Endothelial cell of umbilical vein (primary cell): ENCODE measurements around the gene PDK4. TPM values are rescaled to one million over a fixed set of nuclear protein-coding genes. Genes with fewer than 3 reads are reported as not detected.

Experiments used
- BruUV-seq: library from RNA; stranded (reverse); fragments of 400-500 nt; replicated peaks from 2 replicates; lab custom pipeline; 2021; lab: Mats Ljungman, UMichigan
- CTCF ChIA-PET: fragments of 300-600, 350-600 bp; sonication (Branson Sonifier 250); formaldehyde crosslinking; loops from one replicate; lab custom pipeline; 2021; ENCODE audit warnings: antibody characterized with exemption, inconsistent platforms; lab: Charles Lee
- POLR2A ChIA-PET: fragments of 300-600, 350-600 bp; sonication (Branson Sonifier 250); formaldehyde crosslinking; loops from one replicate; lab custom pipeline; 2021; ENCODE audit warnings: antibody characterized with exemption, inconsistent platforms; lab: Charles Lee
- DNase-seq: peaks from one replicate; pipeline ENCODE4 v3.0.0-alpha.2; 2011; ENCODE audit warnings: low read depth, low spot score
- FAIRE-seq: peaks from 2 replicates; lab custom pipeline; 2011; peaks lifted over from hg19 to GRCh38; lab: Jason Lieb, UNC
- H2AFZ ChIP-seq: 2 replicates; pipeline ENCODE4 v1.6.0; 2012; ENCODE audit warnings: low read depth, low read length, control low read depth, inconsistent platforms
- H3K27ac ChIP-seq: 2 replicates; pipeline ENCODE4 v1.5.1; 2011; ENCODE audit warnings: low read depth, mild to moderate bottlenecking, control low read depth, low read length, moderate library complexity; ENCODE audit not compliant: insufficient read depth
- H3K27me3 ChIP-seq, 2 experiments: 2 replicates each; pipeline versions ENCODE4 v1.6.0 to v1.6.1; 2011; ENCODE audit warnings: low read length in 2 of 2, mixed read lengths in 1 of 2; ENCODE audit not compliant: control insufficient read depth in 2 of 2, insufficient read depth in 2 of 2
- H3K36me3 ChIP-seq, 2 experiments: 2 replicates in 1 of 2; 3 replicates in 1 of 2; pipeline ENCODE4 v1.5.1; 2011; ENCODE audit warnings: low read length in 2 of 2, mild to moderate bottlenecking in 1 of 2, moderate library complexity in 1 of 2; ENCODE audit not compliant: control insufficient read depth in 2 of 2, insufficient read depth in 2 of 2; ENCODE audit errors: extremely low read depth in 1 of 2
- H3K4me1 ChIP-seq: 3 replicates; pipeline ENCODE4 v1.5.1; 2011; ENCODE audit warnings: mild to moderate bottlenecking, low read length; ENCODE audit not compliant: control insufficient read depth, insufficient read depth; ENCODE audit errors: extremely low read depth
- H3K4me2 ChIP-seq: 2 replicates; pipeline ENCODE4 v1.6.1; 2011; ENCODE audit warnings: low read length, control low read depth, mixed read lengths; ENCODE audit not compliant: insufficient read depth
- H3K4me3 ChIP-seq, 3 experiments: fragments of 200-600 bp in 1 of 3; sonication (generic), shearing (Covaris generic) in 1 of 3; replicated peaks in 1 of 3; 2 replicates each; pipeline ENCODE4 v1.5.1; 2011 to 2016; ENCODE audit warnings: control low read depth in 3 of 3, low read length in 3 of 3, mild to moderate bottlenecking in 2 of 3, inconsistent platforms in 1 of 3, low read depth in 1 of 3, moderate library complexity in 1 of 3; ENCODE audit not compliant: insufficient read depth in 1 of 3
- H3K79me2 ChIP-seq: 2 replicates; pipeline ENCODE4 v1.6.0; 2012; ENCODE audit warnings: low read length, inconsistent platforms; ENCODE audit not compliant: control insufficient read depth, insufficient read depth
- H3K9ac ChIP-seq: replicated peaks from 2 replicates; pipeline ENCODE3; 2011; ENCODE audit warnings: low read length, control low read depth; ENCODE audit not compliant: insufficient read depth; ENCODE audit errors: extremely low read depth
- H3K9me1 ChIP-seq: replicated peaks from 3 replicates; pipeline ENCODE4 v1.6.0; 2011; ENCODE audit warnings: mild to moderate bottlenecking, low read length; ENCODE audit not compliant: control insufficient read depth, insufficient read depth; ENCODE audit errors: extremely low read depth
- H3K9me3 ChIP-seq: replicated peaks from 2 replicates; pipeline ENCODE4 v1.5.1; 2012; ENCODE audit warnings: low read length, inconsistent platforms; ENCODE audit not compliant: control insufficient read depth, insufficient read depth
- H4K20me1 ChIP-seq: replicated peaks from 2 replicates; pipeline ENCODE3; 2011; ENCODE audit warnings: mild to moderate bottlenecking, low read length; ENCODE audit not compliant: control insufficient read depth, insufficient read depth; ENCODE audit errors: extremely low read depth
- EZH2 ChIP-seq: IDR thresholded peaks from 2 replicates; pipeline ENCODE4 v1.6.1; 2012; ENCODE audit warnings: borderline replicate concordance, low read depth, mild to moderate bottlenecking, moderate library complexity, low read length, inconsistent platforms; ENCODE audit not compliant: severe bottlenecking
- FOS ChIP-seq: IDR thresholded peaks from 2 replicates; pipeline ENCODE4 v1.6.1; 2011; ENCODE audit warnings: mild to moderate bottlenecking, low read length, moderate library complexity, borderline replicate concordance; ENCODE audit not compliant: insufficient read depth
- GATA2 ChIP-seq: IDR thresholded peaks from 2 replicates; pipeline ENCODE4 v1.7.0; 2011; ENCODE audit warnings: low read depth, mild to moderate bottlenecking, moderate library complexity, mixed read lengths, low read length; ENCODE audit not compliant: insufficient read length, insufficient read depth
- JUN ChIP-seq: IDR thresholded peaks from 2 replicates; pipeline ENCODE4 v1.6.1; 2011; ENCODE audit warnings: borderline replicate concordance, low read depth; ENCODE audit not compliant: insufficient read length, insufficient read depth
- MYC ChIP-seq: IDR thresholded peaks from one replicate; pipeline ENCODE4 v1.6.1; 2011; ENCODE audit warnings: mild to moderate bottlenecking, low read depth, low read length
- POLR2A ChIP-seq: IDR thresholded peaks from 2 replicates; pipeline ENCODE4 v1.6.1; 2012; ENCODE audit warnings: low read depth, mild to moderate bottlenecking, control low read depth, low read length
- POLR2AphosphoS5 ChIP-seq: IDR thresholded peaks from 2 replicates; pipeline ENCODE4 v1.6.1; 2012; ENCODE audit warnings: low read depth, mild to moderate bottlenecking, control low read depth, low read length, moderate library complexity; ENCODE audit not compliant: insufficient read depth
- dilution Hi-C: fragments of 300-500 bp; cut with MboI; formaldehyde crosslinking; loops from one replicate; pipeline ENCODE4 v1.15.0; 2019; ENCODE audit warnings: low sequenced_read_pairs; ENCODE audit not compliant: extremely low pct_ligation_motif_present
- intact Hi-C: fragments of 100-400 bp; cut with micrococcal nuclease; formaldehyde crosslinking; loops from one replicate; pipeline ENCODE4 v1.10.0; 2022
- polyA plus RNA-seq, 4 experiments: library from polyadenylated mRNA; depleted of rRNA in 3 of 4; stranded (reverse) in 3 of 4; unstranded in 1 of 4; fragments of >200 nt; gene quantifications; 2 replicates each; pipeline versions ENCODE4 v1.2.1 to v1.2.3, GENCODE V29; 2011 to 2012; ENCODE audit warnings: missing spikeins in 1 of 4
- total RNA-seq: library from RNA; stranded (reverse); gene quantifications from 2 replicates; pipeline ENCODE4 v1.2.3, GENCODE V29; 2021
- TF ChIP-seq, protein P1 (sequence below): IDR thresholded peaks from 2 replicates; pipeline ENCODE4 v1.6.1; 2011; ENCODE audit not compliant: insufficient read depth, insufficient read length
- TF ChIP-seq, protein P2 (sequence below), 2 donors: IDR thresholded peaks; 1 replicate in 1 of 2; 2 replicates in 1 of 2; pipeline ENCODE4 v1.5.1; 2011; ENCODE audit warnings: low read length in 2 of 2, mild to moderate bottlenecking in 2 of 2, moderate library complexity in 2 of 2, control low read depth in 1 of 2, inconsistent platforms in 1 of 2, low read depth in 1 of 2; ENCODE audit not compliant: insufficient read depth in 1 of 2; ENCODE audit errors: extremely low read depth in 1 of 2

The PDK4 gene
- total and polyA plus RNA-seq, 2 donors (not counting 3 experiments of a cell fraction or from before 2014, with no cell fraction given), result 0.75 to 2.5 TPM

DNA sequence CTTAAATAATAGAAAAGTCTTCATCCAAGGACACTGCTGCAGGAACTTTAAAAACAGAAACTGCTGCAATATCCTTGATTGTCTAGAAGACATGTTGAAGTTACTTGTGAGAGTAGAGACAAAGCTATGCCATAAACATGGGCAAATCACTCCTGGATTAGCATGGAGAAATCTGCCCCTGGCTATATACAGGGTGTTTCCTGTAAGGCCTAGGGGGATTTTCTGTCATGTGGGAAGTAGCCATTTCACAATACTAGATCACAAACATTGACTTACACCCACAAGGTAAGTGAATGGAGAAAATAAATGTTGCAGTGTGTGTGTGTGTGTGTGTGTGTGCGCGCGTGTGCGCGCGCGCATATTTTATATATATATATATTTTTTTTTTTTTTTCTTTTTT lies 35.2 kb upstream of the PDK4 start:
- no peak overlapping the region for H3K27ac ChIP-seq
- DNase-seq, result no peak
- TF ChIP-seq POLR2AphosphoS5 (no peak), FOS (no peak), GATA2 (no peak), JUN (no peak), EZH2 (no peak), MYC (no peak), POLR2A (no peak)
- TF ChIP-seq, protein P1, sequence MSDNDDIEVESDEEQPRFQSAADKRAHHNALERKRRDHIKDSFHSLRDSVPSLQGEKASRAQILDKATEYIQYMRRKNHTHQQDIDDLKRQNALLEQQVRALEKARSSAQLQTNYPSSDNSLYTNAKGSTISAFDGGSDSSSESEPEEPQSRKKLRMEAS, result no peak
- TF ChIP-seq, protein P2, sequence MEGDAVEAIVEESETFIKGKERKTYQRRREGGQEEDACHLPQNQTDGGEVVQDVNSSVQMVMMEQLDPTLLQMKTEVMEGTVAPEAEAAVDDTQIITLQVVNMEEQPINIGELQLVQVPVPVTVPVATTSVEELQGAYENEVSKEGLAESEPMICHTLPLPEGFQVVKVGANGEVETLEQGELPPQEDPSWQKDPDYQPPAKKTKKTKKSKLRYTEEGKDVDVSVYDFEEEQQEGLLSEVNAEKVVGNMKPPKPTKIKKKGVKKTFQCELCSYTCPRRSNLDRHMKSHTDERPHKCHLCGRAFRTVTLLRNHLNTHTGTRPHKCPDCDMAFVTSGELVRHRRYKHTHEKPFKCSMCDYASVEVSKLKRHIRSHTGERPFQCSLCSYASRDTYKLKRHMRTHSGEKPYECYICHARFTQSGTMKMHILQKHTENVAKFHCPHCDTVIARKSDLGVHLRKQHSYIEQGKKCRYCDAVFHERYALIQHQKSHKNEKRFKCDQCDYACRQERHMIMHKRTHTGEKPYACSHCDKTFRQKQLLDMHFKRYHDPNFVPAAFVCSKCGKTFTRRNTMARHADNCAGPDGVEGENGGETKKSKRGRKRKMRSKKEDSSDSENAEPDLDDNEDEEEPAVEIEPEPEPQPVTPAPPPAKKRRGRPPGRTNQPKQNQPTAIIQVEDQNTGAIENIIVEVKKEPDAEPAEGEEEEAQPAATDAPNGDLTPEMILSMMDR (IDR thresholded peaks at IDR 0.05; ENCODE audit: extremely low read depth in 1 of 2, insufficient read depth in 1 of 2, low read depth in 1 of 2, low read length in 2 of 2), result no peak
- no peaks in the 10 kb centered on the region for H3K9me3 ChIP-seq
- no peak for FAIRE-seq
- H3K4me2 ChIP-seq, result no peak overlapping the region
- CTCF ChIA-PET, result no interaction called here
- intact Hi-C loops (no loop called here), dilution Hi-C loops (no loop called here)
- no peak overlapping the region for H3K4me3 ChIP-seq
- no peaks in the 10 kb centered on the region for H3K9me1 ChIP-seq
- H2AFZ ChIP-seq, result no peak overlapping the region
- POLR2A ChIA-PET, result no interaction called here
- no peaks in the 10 kb centered on the region for H3K79me2 ChIP-seq
- no TSS peak for BruUV-seq
- no peak overlapping the region for H3K9ac ChIP-seq
- H3K27me3 ChIP-seq, result no peaks in the 10 kb centered on the region
- no peaks in the 10 kb centered on the region for H3K4me1 ChIP-seq
- H4K20me1 ChIP-seq, result no peaks in the 10 kb centered on the region
- H3K36me3 ChIP-seq, result no peaks in the 10 kb centered on the region
